Keratinocyte (primary cell): ENCODE measurements around the gene LSM12.

Experiments used
- EZH2 ChIP-seq: IDR thresholded peaks from one replicate; pipeline ENCODE4 v1.6.1; 2012; ENCODE audit warnings: inconsistent platforms, mild to moderate bottlenecking, low read length, moderate library complexity
- TF ChIP-seq, protein P1 (sequence below), 3 experiments: IDR thresholded peaks in 1 of 3; conservative IDR thresholded peaks in 1 of 3; optimal IDR thresholded peaks in 1 of 3; 2 replicates in 2 of 3; 3 replicates in 1 of 3; pipeline versions ENCODE3 to v1.5.1; 2011; ENCODE audit warnings: low read length in 3 of 3, mild to moderate bottlenecking in 3 of 3, moderate library complexity in 2 of 3, control low read depth in 1 of 3, inconsistent platforms in 1 of 3; ENCODE audit not compliant: insufficient read depth in 2 of 3; ENCODE audit errors: extremely low read depth in 1 of 3

DNA sequence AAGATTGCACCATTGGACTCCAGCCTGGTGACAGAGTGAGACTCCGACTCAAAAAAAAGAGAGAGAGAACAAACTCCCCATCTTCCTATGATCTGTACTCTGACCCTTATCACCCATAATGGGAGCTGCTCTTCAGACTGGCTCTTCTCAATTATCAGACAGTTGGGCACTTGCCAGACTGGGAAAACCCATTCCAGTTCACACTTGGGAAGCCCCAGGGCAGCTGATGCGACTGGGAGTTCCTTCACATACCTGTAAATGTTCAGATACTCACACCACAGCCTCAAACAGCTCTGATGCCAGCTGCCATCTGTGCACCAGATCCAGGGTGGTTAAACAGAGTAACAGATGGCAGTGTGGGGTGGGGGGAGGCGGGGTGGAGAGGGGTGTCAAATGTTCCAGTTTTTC, 27.9 kb downstream of the LSM12 start:
- TF ChIP-seq, protein P1, sequence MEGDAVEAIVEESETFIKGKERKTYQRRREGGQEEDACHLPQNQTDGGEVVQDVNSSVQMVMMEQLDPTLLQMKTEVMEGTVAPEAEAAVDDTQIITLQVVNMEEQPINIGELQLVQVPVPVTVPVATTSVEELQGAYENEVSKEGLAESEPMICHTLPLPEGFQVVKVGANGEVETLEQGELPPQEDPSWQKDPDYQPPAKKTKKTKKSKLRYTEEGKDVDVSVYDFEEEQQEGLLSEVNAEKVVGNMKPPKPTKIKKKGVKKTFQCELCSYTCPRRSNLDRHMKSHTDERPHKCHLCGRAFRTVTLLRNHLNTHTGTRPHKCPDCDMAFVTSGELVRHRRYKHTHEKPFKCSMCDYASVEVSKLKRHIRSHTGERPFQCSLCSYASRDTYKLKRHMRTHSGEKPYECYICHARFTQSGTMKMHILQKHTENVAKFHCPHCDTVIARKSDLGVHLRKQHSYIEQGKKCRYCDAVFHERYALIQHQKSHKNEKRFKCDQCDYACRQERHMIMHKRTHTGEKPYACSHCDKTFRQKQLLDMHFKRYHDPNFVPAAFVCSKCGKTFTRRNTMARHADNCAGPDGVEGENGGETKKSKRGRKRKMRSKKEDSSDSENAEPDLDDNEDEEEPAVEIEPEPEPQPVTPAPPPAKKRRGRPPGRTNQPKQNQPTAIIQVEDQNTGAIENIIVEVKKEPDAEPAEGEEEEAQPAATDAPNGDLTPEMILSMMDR (optimal IDR thresholded peaks at IDR 0.05 in 1 of 3, IDR thresholded peaks at IDR 0.05 in 1 of 3, conservative IDR thresholded peaks at IDR 0.05 in 1 of 3; ENCODE audit: extremely low read depth in 1 of 3, insufficient read depth in 2 of 3, low read length in 3 of 3), result no peak
- no peak for TF ChIP-seq EZH2
